GM21737 (cell line): ENCODE data around the gene ADGRL3.

Experiments
- ATAC-seq: cut with Tn5 transposase; IDR thresholded peaks from one replicate; pipeline ENCODE4 v1.9.1; 2021; ENCODE audit warnings: mild to moderate bottlenecking, moderate library complexity; ENCODE audit not compliant: unreplicated experiment

ADGRL3 gene

DNA sequence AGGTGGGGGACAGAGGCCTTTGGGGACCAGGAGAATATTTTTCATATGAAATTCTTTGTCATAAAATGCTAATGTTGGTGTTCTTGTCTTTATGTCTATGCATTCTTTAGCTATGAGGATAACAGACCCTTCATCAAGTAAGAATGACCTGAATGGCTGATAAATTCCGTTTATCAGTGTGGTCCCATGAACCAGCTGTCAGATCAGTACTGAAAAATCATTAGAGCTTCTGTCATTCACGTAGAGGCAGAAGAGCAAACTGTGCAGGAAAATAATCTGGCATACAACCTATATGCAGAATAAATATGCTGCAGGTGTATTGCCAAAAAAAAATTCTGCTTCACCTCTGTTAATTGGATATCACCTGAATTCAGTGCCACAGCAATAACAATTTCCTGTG lies 828.6 kb downstream of the ADGRL3 start:
- no peak for ATAC-seq

DNA sequence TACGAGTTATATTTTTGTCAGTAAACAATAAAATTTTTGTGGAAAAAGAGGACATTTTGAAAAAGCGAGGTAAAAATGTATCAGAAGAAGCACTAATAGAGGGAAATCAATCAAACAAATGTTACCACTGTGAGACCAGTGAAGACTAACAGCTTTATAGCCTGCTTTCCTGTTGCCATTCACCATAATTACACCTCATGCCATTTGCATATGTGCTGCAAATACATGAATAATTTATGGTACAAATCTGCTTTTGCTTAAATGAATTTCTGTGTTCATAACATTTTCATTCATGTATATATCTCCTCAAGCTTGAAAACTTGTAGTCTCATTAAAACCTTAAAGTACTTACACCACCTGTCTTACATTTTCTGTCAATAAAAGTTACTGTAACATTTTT lies 830.8 kb downstream of the ADGRL3 start:
- no peak for ATAC-seq

DNA sequence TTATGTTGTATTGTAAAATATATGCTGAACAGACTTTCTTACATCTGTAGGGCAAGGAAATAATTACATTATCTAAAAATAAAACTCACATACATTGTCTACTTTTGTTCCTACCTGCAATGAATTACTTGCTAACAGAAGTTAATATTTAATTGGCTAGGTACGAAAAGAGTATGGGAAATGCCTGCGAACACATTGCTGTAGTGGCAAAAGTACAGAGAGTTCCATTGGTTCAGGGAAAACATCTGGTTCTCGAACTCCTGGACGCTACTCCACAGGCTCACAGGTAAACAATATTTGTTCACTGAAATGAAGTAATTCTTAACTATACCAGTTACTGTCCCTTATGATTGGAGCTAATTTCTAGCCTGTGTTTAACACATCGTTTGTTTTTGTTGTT lies 837.4 kb downstream of the ADGRL3 start:
- ATAC-seq = no peak

DNA sequence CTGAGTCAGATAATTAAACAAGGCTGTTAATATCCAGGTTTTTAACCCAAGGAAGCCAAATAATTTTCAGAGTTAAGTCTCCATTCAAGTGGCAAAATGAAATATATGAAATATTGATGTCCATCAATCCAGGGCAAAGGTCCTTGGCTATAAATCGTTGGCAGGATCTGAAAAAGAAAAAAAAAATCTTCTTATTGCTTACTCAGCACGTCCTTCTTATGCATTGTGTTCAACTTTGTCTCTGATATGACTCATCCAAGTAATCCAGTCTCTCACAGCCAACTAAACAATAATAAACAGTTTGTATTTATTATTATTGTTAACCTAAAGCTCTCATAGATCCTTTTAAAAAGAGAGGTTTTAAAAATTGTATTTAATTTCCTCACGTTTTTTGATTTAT lies 851.2 kb downstream of the ADGRL3 start:
- no peak for ATAC-seq

DNA sequence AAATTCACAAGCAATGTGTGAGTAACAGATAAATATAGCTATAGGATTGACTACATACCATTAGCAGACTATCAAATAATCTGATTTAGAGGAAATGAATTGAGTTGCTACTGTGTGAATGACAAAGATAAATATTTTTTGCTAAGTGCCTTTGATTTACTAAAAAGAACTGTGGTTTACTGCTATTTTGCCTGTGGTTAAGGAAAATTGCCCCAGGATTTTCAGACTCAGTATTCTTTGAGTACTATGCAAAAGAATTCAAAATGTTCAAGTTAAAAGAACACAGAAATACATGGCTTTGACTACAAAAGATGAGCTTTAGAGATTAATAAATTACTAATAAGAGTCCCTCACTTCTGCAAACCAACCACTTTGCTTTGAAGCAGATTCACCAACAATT lies 853.8 kb downstream of the ADGRL3 start:
- no peak for ATAC-seq

DNA sequence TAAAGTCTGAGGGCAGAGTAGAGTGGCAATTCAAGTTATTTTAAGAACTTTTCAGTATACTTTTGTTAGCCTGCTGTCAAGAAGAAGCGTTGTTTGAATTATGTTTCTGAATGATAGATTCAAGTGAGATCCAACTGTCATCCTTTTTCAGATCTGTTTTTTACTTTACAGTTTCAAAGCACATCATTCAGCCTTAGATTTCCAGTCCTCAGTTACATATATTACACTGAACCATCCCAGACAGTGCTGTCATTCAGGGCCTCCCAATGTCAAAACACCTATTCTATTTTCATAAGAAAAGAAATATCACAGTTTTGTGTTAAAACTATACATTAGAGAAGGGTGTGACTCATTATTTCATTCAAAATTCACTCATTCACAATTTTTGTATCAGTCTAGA lies 856.9 kb downstream of the ADGRL3 start:
- ATAC-seq = no peak

DNA sequence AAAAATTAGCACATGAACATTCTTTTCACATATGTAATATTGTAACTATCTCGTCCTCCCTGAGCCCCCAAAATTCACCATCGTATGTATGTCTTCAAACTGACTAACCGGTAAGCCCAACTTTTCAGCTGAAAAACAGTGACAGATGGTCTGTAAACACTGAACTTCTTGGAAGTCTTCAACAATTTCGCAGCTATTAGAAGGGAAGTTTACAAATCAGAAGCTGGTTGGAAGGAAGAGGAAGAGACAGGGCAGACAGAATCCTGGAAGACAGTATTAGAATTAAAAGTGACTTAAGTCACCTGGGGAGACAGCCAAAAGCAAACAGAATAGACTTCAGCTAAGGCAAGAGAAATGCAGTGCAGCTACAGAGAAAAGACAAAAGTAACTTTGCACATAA lies 858.4 kb downstream of the ADGRL3 start:
- ATAC-seq = no peak

DNA sequence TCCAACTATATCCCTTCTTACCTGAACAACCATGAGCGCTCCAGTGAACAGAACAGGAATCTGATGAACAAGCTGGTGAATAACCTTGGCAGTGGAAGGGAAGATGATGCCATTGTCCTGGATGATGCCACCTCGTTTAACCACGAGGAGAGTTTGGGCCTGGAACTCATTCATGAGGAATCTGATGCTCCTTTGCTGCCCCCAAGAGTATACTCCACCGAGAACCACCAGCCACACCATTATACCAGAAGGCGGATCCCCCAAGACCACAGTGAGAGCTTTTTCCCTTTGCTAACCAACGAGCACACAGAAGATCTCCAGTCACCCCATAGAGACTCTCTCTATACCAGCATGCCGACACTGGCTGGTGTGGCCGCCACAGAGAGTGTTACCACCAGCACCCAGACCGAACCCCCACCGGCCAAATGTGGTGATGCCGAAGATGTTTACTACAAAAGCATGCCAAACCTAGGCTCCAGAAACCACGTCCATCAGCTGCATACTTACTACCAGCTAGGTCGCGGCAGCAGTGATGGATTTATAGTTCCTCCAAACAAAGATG lies 870.2 kb downstream of the ADGRL3 start:
- no peak for ATAC-seq

DNA sequence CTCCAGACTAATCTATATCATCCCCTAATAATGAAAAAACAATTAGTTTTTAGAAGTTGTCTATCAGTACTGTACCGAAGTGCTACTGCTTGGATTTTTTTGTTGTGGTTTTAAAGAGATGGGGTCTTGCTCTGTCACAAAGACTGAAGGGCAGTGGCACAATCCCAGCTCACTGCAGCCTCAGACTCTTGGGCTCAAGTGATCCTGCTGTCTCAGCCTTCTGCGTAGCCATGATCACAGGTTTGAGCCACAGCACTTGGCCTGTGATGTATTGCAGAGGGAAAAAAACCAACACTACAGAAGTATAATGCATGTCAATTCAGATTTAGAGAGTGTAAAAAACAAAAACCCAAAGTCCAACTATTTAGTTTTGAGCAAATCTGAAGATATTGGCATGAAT lies 875.0 kb downstream of the ADGRL3 start:
- ATAC-seq = no peak

DNA sequence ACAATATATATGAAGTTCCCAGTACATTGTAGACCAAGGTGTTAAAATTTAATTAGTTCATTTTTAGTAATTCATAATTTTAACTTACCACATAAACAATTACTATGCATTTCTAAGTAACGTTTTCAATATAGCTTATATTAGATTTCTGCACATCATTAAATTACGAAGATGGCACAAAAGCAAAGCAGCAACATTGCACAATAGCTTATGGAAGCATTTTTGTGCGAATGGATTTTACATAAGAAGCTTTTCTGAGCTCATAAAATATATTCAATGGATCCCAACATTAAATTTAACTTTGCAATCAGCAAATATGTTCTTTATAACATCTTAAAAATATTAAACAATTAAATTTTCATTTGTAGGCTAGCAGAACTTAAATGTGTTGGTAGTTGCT lies 875.4 kb downstream of the ADGRL3 start:
- ATAC-seq = no peak

DNA sequence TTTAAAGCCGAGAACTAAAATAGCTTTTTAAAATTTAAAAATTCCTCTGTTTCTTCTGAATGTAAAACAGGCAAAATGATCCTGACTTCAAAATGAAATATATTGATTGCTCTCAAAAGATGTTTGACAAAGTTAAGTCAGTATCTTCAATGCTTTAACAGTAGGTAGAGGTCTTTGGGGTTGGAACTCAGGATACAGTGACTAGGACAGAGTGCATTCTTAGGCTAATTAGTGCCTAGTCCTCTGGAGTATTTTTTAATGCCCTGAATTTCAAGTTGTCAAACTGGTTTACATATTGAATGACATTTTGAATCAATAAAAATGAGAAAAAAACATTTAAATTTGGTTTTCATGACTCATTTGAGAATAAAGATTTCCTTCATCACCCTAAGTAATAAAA lies 877.3 kb downstream of the ADGRL3 start:
- no peak for ATAC-seq

DNA sequence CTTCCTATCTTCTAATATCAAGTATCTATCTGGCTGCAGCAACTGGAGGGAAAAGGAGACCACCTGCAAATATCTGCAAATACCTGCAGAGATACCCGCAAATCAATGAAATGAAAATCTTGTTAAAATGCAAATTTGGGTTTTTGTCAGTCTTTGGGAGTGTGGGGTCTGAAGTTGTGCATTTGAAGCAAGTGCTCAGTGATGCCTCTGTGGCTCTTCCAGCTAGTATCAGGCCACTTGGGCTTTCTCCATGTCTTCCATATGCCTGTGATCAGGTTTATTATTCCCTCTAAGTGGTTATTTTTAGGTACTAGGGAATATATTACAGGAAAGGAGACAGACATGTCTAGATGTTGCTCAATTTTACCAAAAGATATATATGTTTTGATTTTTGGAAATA lies 880.3 kb downstream of the ADGRL3 start:
- ATAC-seq = no peak

DNA sequence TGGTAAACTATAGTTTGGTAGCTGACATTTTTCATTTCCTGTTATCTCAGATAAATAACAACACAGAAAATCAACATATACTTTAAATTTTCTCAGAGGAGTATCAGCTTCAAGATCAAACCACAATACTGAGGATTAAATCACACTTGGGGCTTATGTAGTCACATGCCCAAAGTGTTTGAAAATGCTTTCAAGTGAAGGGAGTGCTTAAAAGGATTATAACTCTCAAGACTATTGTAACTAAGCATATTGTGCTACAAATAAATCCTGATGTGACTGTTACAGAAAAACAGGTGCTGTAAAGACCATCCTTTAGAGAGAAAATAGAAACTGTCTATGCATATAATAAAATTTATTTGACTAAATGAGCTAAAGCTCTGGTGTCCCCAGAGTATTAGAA lies 887.6 kb downstream of the ADGRL3 start:
- no peak for ATAC-seq

DNA sequence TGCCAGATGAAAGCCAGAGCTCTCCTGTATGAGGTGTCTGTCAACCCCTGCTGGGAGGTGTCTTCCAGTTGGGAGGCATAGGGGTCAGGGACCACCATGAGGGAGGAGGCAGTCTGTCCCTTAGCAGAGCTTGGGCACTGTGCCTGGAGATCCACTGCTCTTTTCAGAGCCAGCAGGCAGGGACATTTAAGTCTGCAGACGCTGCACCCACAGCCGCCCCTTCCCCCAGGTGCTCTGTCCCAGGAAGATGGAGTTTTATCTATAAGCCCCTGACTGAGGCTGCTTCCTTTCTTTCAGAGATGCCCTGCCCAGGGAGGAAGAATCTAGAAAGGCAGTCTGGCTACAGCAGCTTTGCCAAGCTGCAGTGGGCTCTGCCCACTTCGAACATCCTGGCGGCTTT lies 893.6 kb downstream of the ADGRL3 start:
- no peak for ATAC-seq

DNA sequence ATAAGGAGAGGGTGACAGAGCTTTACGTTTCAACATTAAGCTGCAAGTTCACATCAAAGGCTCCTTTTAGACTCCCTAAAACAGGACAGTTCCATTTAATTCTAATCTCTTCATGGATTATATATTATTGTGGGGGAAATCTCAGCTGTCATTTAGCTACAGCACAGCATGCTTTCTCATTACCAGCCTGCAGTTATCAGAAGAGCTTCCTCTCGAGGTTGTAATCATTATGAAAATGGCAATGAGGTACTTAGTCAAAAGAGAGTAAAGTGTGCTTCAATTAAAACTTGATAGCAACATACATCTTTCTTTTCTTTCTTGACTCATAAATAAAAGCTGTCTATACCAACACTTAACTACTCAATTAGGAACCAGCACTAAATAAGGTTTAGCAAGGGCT lies 896.8 kb downstream of the ADGRL3 start:
- ATAC-seq = no peak

DNA sequence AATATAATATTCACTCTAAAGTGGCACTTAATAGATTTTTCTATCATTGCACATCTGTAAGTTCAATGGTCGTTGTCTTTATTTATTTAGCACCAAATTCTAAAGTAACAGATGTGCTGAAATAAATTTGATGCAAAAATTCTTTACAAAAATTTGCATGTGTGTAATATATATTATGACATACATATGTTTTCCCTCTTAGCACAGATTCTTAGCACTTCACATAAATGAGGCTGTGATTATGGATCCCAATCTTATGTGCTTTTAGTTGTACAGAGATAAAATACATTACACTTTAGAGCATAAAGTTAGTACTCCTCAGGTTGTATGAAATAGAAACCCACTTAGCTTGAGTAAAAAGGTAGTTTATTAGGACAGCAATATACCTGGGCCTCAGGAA lies 915.1 kb downstream of the ADGRL3 start:
- no peak for ATAC-seq

DNA sequence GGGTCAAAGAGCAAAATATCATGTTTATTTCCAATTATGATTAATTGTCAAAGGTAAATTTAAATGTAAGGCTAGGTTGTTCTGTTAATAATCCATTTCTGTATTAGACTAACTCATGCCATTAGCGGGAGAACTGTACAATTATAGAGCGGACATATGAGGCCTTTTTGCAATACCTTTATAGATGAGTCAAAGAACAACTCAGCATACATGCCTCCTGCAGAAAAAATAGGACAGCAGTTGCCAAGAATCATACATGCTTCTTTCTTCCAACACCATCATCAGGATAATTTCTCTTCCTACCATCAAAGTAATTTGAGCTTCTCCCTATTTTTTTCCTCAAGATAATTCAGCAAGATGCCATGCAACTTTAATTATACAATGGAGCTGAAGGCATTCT lies 917.8 kb downstream of the ADGRL3 start:
- ATAC-seq = no peak

DNA sequence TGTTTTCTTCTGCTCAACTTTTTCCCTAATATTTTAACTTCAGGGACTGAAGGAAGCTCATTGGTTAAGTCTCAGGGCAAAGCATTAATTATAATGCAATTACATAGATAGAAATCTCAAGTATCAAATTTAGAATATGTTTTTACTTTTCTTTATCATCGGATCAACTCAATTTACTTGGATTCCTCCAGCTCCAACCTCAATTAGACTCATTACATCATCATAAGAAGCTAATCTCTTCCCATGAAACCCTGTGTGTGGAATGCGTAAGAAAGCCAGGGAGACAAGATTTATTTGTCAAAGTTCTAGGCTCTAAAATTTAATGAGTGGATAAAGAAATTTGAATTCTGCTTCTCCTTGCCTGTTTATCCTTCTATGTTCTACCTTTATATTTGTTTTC lies 918.4 kb downstream of the ADGRL3 start:
- no peak for ATAC-seq

DNA sequence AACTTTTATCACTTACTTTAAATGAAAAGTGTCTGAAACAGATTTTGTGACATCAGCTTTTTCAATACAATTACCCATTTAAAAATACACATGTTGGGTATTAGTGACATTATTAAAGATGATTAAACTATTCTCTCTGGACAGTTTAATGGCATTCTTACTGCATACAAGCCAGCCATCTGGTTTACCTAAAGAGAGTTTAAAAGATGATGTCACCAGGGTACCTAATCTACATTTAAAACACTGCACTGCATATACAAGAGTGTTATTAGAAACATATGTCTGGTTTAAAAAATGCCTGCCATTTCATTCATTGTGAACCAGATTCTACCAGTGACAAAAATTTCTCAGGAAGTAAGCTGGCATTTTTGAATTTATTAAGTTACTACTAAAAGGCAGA lies 919.1 kb downstream of the ADGRL3 start:
- ATAC-seq = no peak

DNA sequence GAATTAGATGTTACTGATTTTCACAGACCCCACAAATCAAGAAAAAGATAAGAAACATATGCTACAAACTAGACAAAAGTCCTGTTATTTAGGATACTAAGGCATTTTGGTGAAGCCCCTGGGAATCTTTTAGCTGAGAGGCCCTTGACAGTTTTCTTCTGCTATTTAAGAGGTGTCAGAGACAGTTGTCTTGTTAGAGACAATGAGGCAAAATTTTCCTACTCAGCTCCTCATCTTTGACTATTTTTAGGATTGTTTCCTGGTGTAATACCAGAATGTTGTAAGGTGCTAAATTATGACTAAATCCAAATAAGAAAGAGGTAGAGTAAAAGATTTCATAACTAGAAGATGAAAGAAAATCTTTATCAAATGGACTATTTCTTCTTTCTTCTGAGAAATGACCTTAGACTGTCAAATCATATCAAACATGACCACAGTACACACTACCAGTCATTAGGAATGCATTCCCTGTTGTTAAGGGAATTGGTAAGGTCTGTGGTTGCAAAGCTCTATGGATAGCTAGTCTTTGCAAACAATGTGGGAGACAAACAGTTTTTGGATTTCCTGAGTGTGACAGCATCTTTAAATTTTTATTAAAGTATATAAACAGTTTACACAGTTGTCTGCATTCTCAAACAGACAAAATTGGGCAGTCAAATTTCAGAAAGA lies 926.1 kb downstream of the ADGRL3 start:
- no peak for ATAC-seq
